WTC11 (cell line): ENCODE results near the gene TARDBP.

Experiments used
- ERG ChIP-seq: fragments of 250-450 bp; sonication (Bioruptor Pico); IDR thresholded peaks from 2 replicates; pipeline ENCODE4 v1.8.0; 2021; ENCODE audit warnings: mild to moderate bottlenecking
- SP1 ChIP-seq: sonication (generic); formaldehyde crosslinking; conservative IDR thresholded peaks from 2 replicates; pipeline ENCODE4 v1.8.1; 2022; ENCODE audit warnings: missing genetic modification reagents
- TF ChIP-seq, protein P1 (sequence below): fragments of 200-600 bp; IDR thresholded peaks from 2 replicates; pipeline ENCODE4 v1.8.0; 2022; ENCODE audit warnings: antibody characterized with exemption

- TF ChIP-seq ERG (CRISPR knock-in tag) (no peak), SP1 (no peak)
- TF ChIP-seq, protein P1, sequence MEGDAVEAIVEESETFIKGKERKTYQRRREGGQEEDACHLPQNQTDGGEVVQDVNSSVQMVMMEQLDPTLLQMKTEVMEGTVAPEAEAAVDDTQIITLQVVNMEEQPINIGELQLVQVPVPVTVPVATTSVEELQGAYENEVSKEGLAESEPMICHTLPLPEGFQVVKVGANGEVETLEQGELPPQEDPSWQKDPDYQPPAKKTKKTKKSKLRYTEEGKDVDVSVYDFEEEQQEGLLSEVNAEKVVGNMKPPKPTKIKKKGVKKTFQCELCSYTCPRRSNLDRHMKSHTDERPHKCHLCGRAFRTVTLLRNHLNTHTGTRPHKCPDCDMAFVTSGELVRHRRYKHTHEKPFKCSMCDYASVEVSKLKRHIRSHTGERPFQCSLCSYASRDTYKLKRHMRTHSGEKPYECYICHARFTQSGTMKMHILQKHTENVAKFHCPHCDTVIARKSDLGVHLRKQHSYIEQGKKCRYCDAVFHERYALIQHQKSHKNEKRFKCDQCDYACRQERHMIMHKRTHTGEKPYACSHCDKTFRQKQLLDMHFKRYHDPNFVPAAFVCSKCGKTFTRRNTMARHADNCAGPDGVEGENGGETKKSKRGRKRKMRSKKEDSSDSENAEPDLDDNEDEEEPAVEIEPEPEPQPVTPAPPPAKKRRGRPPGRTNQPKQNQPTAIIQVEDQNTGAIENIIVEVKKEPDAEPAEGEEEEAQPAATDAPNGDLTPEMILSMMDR, result no peak
Observed at GRCh38 chr1:11051781-11052511, 39.5 kb downstream of the TARDBP start.
